HG02763 (cell line): Measurements from ENCODE around the gene ASB9.
"Not testable (repeated sequence)": the region's sequence is repeated elsewhere in the genome, so short reads cannot be mapped to it uniquely, and the experiment has no call there.

Experiments used
- ATAC-seq: cut with Tn5 transposase; IDR thresholded peaks from one replicate; pipeline ENCODE4 v1.9.1; 2021; ENCODE audit warnings: mild to moderate bottlenecking, moderate library complexity; ENCODE audit not compliant: unreplicated experiment

Gene ASB9

GRCh38 chrX:15242899-15243555 is 26.9 kb downstream of the ASB9 start:
- no peak for ATAC-seq

DNA sequence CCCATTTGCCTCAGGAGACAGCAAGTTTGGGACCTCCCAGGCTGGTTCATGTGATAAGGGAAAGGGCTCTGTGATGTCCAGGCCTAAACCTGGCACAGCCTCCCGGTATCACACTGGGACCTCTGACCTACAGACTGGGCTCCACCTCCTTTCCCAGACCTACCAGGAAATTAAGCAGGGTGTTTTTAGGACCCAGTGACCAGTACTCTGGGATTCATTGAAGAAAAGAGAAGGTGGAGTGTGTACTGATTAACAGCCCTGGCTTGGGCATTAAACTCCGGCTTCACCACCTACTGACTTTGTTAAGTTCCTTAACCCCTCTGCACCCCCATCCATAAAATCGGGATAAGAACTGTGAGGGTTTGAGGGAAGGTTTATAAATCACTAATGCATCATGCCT is 28.6 kb downstream of the ASB9 start:
- no peak for ATAC-seq

- no peak for ATAC-seq
Observed at GRCh38 chrX:15240414-15240813, 29.5 kb downstream of the ASB9 start.

DNA sequence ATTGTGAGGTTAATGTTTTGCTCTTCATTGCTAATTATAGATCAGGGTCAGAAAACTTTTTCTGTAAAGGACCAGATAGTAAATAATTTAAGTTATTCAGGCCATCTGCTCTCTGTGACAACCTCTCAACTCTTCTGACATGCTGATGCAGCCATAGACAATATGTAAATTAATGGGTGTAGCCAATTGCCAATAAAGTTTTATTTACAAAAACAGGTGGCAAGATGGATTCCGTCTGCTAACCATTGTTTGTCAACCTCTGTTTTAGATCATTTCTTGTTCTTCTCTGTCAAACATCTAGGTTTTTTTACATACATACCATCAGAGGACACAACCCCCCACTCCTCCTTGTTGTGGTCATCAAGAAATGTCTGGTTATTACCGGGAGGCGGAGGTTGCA is 33.7 kb downstream of the ASB9 start:
- ATAC-seq = no peak

GRCh38 chrX:15235001-15235400 is 34.9 kb downstream of the ASB9 start:
- ATAC-seq = no peak

DNA sequence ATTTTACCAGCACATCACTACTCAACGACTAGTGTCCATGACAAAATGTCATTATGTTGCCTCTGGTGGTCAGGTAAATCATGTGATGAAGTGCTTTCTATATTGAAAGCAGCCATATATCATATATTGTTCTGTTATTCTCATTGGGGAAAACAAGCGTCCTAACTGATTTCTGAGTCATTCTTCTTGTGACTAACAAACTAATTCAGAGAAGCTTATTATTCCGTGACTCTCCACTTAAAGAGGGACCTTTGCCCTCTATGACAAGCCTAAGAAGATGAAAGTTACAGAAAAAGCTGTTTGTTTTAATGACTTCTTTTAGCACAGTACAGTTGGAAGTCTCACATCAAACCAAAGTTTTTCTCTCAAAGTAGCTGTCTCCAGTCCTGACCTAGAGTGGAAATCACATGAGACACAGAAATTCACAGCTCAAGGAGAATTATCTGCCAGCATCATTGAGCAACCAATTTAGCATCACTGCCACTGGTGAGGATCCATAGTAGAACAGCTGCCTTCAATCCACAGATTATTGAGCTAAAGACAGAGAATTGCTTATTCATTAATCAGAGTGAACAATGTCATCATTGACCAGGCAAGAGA is 36.4 kb downstream of the ASB9 start:
- ATAC-seq = no peak

GRCh38 chrX:15224747-15225146 is 45.1 kb downstream of the ASB9 start:
- no peak for ATAC-seq

DNA sequence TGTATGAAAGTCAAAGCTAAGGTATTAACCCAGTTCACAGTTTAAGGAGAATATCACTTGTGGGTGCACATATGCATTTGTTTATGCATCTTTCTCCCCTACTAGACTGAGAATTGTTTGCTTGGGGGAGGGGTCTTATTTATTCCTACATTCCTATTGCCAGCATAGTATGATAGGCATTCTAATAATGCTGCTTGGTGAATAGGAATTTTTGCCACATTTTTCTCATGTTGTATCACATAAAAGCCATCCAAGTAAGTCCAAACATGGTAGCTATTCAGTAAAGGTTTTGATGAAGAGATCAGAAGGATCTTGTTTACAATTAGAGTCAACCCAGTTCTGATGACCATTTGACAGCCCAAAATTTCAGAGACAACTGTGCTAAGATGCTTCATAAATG is 48.6 kb downstream of the ASB9 start:
- no peak for ATAC-seq

DNA sequence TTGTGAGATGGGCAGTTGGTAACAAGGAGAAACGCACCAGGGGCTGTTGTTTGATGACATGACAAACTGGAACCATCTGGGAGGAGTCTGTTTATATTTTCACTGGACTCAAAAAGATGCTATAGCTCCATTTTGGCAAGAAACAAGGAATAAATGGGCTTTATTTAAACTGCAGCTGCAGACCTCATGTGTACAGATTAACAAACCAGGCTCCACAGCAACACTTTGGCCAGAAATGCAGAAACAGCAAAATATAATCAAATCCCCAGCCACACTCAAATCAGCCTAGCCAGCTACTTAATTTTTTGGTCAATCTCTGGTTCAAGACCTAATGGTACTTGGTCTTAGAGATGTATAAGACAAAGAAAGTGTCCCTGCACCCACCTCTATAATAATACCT is 52.7 kb downstream of the ASB9 start:
- no peak for ATAC-seq

DNA sequence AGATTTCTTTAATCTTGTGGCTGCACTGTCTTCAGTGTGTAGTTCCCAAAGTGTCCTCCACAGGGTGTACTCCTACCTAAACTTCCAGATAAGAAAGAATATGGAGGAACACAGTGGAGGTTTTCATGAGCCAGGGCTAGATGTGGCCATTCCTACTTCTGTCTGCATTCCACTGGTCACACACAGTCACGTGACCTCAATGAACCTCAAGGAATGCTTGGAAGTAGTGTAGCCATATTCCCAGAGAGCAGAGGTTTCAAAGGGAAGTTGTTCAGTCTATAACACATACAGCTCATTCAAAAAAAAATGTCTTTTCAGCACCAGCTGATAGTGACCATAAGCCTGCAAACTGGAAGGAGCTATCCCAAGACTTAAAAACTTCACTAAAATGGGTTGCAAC is 53.6 kb downstream of the ASB9 start:
- ATAC-seq = no peak

GRCh38 chrX:15215366-15215765 is 54.5 kb downstream of the ASB9 start:
- ATAC-seq = no peak

- ATAC-seq = no peak
Observed at GRCh38 chrX:15214588-15214987, 55.3 kb downstream of the ASB9 start.

DNA sequence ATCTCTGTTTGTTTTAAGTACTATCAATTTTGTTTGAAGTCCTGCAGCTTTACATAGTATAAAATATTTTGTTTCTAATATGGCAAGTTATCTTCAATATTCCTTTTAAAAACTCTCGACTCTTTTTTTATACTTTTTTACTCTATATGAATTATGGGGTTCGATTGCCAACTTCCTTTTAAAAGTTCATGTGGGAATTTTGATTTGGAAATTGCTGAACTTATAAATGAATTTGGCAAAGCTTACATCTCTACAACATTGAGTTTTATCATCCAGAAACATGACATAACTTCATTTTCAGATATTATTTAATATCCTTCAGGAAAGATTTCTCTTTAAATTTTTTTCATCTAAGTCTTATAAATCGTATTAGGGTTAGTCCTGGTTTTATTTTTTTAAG is 60.8 kb downstream of the ASB9 start:
- no peak for ATAC-seq

GRCh38 chrX:15207994-15208393 is 61.9 kb downstream of the ASB9 start:
- no peak for ATAC-seq

DNA sequence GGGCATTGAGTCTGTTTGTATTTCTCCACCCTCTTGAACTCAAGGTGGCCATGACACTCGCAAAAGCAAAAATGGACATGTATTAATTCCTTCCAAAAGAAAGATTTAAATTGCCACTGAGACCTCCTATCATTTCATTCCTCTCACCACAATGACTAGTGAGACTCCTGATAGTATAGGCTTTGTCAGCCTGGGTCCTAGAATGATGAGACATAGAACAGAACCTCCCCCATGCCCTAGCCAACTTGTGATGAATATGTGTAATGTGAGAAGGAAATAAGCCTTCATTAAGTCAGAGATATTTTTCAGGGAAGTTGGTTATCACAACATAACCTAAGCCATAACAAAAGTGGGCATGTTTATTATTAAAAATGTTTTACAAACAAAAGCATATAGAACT is 62.5 kb downstream of the ASB9 start:
- no peak for ATAC-seq

DNA sequence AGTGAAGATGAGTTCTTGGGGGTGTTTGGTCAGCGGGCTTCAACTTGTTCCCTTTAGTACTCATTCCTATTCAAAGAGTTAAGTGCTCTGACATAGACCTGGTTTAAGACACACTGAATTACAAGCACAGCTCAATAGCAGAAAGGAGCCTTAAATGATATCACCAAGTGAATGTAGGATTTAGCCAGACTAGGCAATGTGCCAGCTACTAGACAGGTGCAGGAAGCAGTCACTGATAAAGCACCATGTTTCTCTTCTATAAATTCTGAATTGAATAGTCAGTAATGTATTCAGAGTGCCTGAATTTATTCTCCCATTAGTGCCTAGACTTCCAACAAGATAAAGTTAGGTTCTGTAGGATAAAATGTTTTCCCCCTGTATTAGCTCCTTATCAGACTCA is 63.6 kb downstream of the ASB9 start:
- no peak for ATAC-seq

DNA sequence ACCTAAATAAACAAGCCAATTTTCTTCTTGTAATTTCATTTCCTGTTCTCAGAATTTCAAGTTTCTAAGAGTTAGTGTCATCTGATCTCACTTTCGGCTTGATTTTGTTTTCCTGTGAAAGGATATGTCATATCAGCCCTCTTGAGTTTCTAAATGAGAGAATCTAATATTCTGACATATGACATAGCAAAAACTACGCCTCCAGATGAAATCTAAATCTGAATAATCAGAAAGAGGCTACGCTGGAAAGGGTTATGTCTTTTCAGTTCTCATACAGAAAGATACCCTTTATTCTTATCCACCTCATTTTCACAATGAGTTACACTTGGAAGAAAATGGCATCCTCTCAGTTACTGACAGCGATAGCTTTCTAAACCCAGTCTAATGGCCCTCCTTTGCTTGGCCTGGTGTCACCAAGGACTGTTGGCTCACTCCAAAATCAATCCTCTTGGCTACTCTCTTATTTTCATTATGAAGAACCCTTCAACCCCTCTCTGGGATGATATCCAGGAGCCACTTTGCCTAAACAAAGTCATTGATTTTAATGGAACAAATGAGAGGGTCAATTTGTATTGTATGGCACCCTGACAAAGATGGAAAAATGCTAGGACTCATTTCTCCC is 65.6 kb downstream of the ASB9 start:
- ATAC-seq = peak; percentile 78

DNA sequence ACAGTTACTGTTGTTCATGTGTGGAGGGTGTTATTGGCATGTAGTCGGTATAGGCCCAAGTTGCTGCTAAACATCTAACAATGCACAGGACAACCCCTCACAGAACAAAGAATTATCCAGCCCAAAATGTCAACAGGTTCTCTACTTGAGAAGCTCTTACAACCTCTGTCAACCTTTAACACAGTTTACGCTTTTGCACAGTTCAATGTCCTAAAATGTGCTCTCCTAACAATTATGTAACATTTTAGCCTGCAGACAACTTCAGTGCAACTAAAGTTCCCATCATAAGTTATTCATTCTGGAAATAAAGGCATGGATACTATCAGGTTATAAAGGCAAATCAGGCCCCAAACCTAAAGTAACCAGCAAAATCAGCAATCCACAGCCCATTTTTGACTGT is 66.2 kb downstream of the ASB9 start:
- no peak for ATAC-seq

DNA sequence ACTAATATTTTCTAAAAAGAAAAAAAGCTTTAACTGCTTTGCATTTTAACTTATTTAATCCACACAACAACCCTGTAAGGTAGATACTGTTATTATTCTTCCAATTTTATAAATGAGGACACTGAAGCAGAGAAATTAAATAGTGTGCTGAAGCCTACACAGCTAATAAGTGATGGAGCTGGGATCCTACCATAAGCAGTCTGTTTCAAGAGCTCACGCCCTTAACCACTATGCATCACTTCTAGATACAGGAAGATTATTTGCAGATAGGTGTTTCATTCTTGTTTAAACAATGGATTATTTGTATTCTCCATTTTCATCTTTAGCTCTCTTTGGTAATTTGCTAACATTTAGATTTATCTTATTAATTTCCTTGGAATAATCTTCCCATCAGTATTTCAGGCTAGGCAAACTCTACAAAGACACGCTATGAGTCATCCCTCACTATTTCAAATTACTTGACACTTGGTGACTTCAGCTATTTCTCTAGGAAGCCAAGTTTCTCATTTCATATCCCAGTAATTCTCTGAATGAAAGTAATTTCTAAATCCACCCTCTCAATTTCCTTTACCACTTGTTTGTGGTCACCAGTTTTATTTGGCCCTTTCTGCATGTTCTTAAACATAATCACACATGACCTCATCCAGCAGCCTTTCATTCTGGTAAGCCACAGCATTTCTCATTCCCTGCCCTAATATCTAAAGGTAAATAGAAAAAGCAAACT is 67.3 kb downstream of the ASB9 start:
- no peak for ATAC-seq

- ATAC-seq = no peak
Observed at GRCh38 chrX:15200871-15201270, 69.0 kb downstream of the ASB9 start.

GRCh38 chrX:15198608-15199202 is 71.2 kb downstream of the ASB9 start:
- not testable (repeated sequence) for ATAC-seq

DNA sequence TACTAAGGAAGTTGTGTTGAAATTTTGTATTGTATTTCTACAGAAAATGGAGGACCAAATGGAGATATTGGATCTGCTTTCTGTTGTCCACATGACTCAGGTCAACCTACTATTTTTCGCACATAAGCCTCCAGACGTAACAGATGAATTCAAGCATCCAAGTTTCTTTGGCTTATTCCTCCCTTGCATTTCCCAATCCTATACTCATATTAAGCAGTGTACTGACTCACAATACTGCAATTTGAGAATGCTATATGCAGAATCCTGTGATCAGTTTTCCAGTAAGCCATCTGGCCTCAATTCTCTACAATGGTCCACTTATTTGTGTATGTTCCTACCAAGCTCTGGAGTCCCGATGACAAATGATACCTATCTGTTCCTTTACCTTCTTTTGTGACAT is 75.7 kb downstream of the ASB9 start:
- no peak for ATAC-seq
